Endodermal cell (in vitro differentiated cells): Measurements from ENCODE around the gene PLCG2. TPM values are rescaled to one million over a fixed set of nuclear protein-coding genes. Genes with fewer than 3 reads are reported as not detected.

Experiments used
- DNase-seq: peaks from one replicate; pipeline ENCODE4 v3.0.0-alpha.2; 2017
- H3K27ac ChIP-seq: 2 replicates; pipeline ENCODE4 v1.5.1; 2013; ENCODE audit warnings: mild to moderate bottlenecking, low read depth, low read length, moderate library complexity
- H3K27me3 ChIP-seq: 2 replicates; pipeline ENCODE4 v1.6.1; 2013; ENCODE audit warnings: mild to moderate bottlenecking, low read length, moderate library complexity; ENCODE audit not compliant: insufficient read depth, control insufficient read depth, poor library complexity, severe bottlenecking
- H3K36me3 ChIP-seq: 2 replicates; pipeline ENCODE4 v1.7.0; 2013; ENCODE audit warnings: mild to moderate bottlenecking, low read length, moderate library complexity; ENCODE audit not compliant: control insufficient read depth, insufficient read depth
- H3K4me1 ChIP-seq: one replicate; pipeline ENCODE4 v1.7.0; 2013; ENCODE audit warnings: low read length; ENCODE audit not compliant: control insufficient read depth, insufficient read depth
- H3K4me3 ChIP-seq: 2 replicates; pipeline ENCODE4 v1.5.1; 2013; ENCODE audit warnings: mild to moderate bottlenecking, low read length, moderate library complexity
- H3K9ac ChIP-seq: 2 replicates; pipeline ENCODE4 v1.6.1; 2013; ENCODE audit warnings: mild to moderate bottlenecking, low read length, moderate library complexity; ENCODE audit not compliant: poor library complexity, severe bottlenecking; ENCODE audit errors: extremely low read depth
- H3K9me3 ChIP-seq: 2 replicates; pipeline ENCODE4 v1.6.1; 2013; ENCODE audit warnings: mild to moderate bottlenecking, low read length, moderate library complexity; ENCODE audit not compliant: control insufficient read depth
- H3K27ac Mint-ChIP-seq: 2 replicates; pipeline ENCODE4 v1.8.0; 2020; ENCODE audit warnings: mixed read lengths
- H3K27me3 Mint-ChIP-seq: 2 replicates; pipeline ENCODE4 v1.8.0; 2021; ENCODE audit warnings: mild to moderate bottlenecking, mixed read lengths; ENCODE audit not compliant: insufficient read depth
- H3K36me3 Mint-ChIP-seq: 2 replicates; pipeline ENCODE4 v1.8.0; 2020; ENCODE audit warnings: low read depth, mixed read lengths
- H3K4me1 Mint-ChIP-seq: 2 replicates; pipeline ENCODE4 v1.8.0; 2020; ENCODE audit warnings: mixed read lengths
- H3K4me3 Mint-ChIP-seq: 2 replicates; pipeline ENCODE4 v1.8.0; 2020; ENCODE audit warnings: mild to moderate bottlenecking, moderate library complexity, mixed read lengths
- H3K9me3 Mint-ChIP-seq: 2 replicates; pipeline ENCODE4 v1.8.0; 2020; ENCODE audit warnings: mild to moderate bottlenecking, mixed read lengths
- CTCF ChIP-seq: fragments of 200-600 bp; sonication (generic); conservative IDR thresholded peaks from 2 replicates; pipeline ENCODE4 v1.5.0; 2021; ENCODE audit warnings: antibody characterized with exemption, mild to moderate bottlenecking
- WGBS, 2 experiments: methylation state at CpG; one replicate each; pipeline versions ENCODE4 v1.1.5 to v1.1.7; 2013; ENCODE audit warnings: missing lambda C conversion rate in 2 of 2, mixed read lengths in 1 of 2; ENCODE audit not compliant: insufficient coverage in 1 of 2, insufficient read length in 1 of 2; 5-methylcytosine and 5-hydroxymethylcytosine counted together
- total RNA-seq, 2 donors: library from RNA; stranded (reverse); fragmentation: NEBNext Ultra II Directional in 1 of 2; extraction: Animal tissue kit (Norgen Biotek cat#: 25700) in 1 of 2; gene quantifications; 2 replicates in 1 of 2; 3 replicates in 1 of 2; pipeline ENCODE4 v1.2.1, GENCODE V29; 2021

Gene PLCG2
- total RNA-seq, 2 donors from 2014 or later, result 34.7 to 48.4 TPM

GRCh38 chr16:81823734-81824133, 44.6 kb downstream of the PLCG2 start:
- Mint-ChIP-seq H3K36me3 (peaks cover 5% of the 10 kb centered on the region), H3K4me1 (peaks cover 20% of the 10 kb centered on the region), H3K4me3 (no peak overlapping the region), H3K9me3 (peaks cover 3% of the 10 kb centered on the region), H3K27ac (no peak overlapping the region), H3K27me3 (no peaks in the 10 kb centered on the region)
- Histone ChIP-seq H3K4me1 (no peaks in the 10 kb centered on the region), H3K4me3 (no peak overlapping the region), H3K27ac (no peak overlapping the region), H3K27me3 (no peaks in the 10 kb centered on the region), H3K9me3 (no peaks in the 10 kb centered on the region), H3K36me3 (no peaks in the 10 kb centered on the region), H3K9ac (no peak overlapping the region)
- no peak for DNase-seq
- TF ChIP-seq CTCF, result no peak
- 84 to 100% methylated on average over 1 of the region's 1 CpG for WGBS, 2 experiments

GRCh38 chr16:81826523-81826922, 47.4 kb downstream of the PLCG2 start:
- no peak for TF ChIP-seq CTCF
- Mint-ChIP-seq H3K36me3 (peaks cover 5% of the 10 kb centered on the region), H3K27ac (no peak overlapping the region), H3K27me3 (no peaks in the 10 kb centered on the region), H3K4me3 (no peak overlapping the region), H3K4me1 (peaks cover 22% of the 10 kb centered on the region), H3K9me3 (peaks cover 3% of the 10 kb centered on the region)
- no peak for DNase-seq
- H3K27ac ChIP-seq, result no peak overlapping the region
- no peak overlapping the region for H3K9ac ChIP-seq
- 92 to 100% methylated on average over 5 of the region's 5 CpGs for WGBS, 2 experiments
- H3K4me3 ChIP-seq, result no peak overlapping the region
- H3K36me3 ChIP-seq, result no peaks in the 10 kb centered on the region
- H3K27me3 ChIP-seq, result no peaks in the 10 kb centered on the region
- no peaks in the 10 kb centered on the region for H3K9me3 ChIP-seq
- no peaks in the 10 kb centered on the region for H3K4me1 ChIP-seq

GRCh38 chr16:81830845-81831540, 51.9 kb downstream of the PLCG2 start:
- WGBS, 2 experiments, result 76 to 98% methylated on average over 5 to 9 of the region's 9 CpGs
- Mint-ChIP-seq H3K9me3 (no peaks in the 10 kb centered on the region), H3K27ac (no peak overlapping the region), H3K4me3 (no peak overlapping the region), H3K36me3 (no peaks in the 10 kb centered on the region), H3K27me3 (no peaks in the 10 kb centered on the region), H3K4me1 (peaks cover 17% of the 10 kb centered on the region)
- H3K9ac ChIP-seq, result no peak overlapping the region
- H3K27me3 ChIP-seq, result no peaks in the 10 kb centered on the region
- H3K4me1 ChIP-seq, result no peaks in the 10 kb centered on the region
- H3K27ac ChIP-seq, result no peak overlapping the region
- TF ChIP-seq CTCF, result no peak
- DNase-seq, result no peak
- H3K9me3 ChIP-seq, result no peaks in the 10 kb centered on the region
- H3K4me3 ChIP-seq, result no peak overlapping the region
- H3K36me3 ChIP-seq, result no peaks in the 10 kb centered on the region
